Activated CD8-positive, alpha-beta memory T cell treated with anti-CD3 and anti-CD28 coated beads, Interleukin-2, amount 50 U/mL, for 1 hour (primary cell): Measurements from ENCODE around the gene CWH43.
"Not testable (repeated sequence)": the region's sequence is repeated elsewhere in the genome, so short reads cannot be mapped to it uniquely, and the experiment has no call there.

ENCODE experiments used
- DNase-seq: peaks from one replicate; pipeline ENCODE4 v3.0.0-alpha.2; 2020; ENCODE audit errors: extremely low read depth

The CWH43 gene

GRCh38 chr4:49097071-49097470 lies 111.0 kb downstream of the CWH43 start:
- DNase-seq = not testable (repeated sequence)

GRCh38 chr4:49097505-49097904 lies 111.4 kb downstream of the CWH43 start:
- DNase-seq = not testable (repeated sequence)

GRCh38 chr4:49098034-49098759 lies 112.1 kb downstream of the CWH43 start:
- not testable (repeated sequence) for DNase-seq

GRCh38 chr4:49099831-49100444 lies 113.9 kb downstream of the CWH43 start:
- DNase-seq = not testable (repeated sequence)

- not testable (repeated sequence) for DNase-seq
These were observed 116.3 kb downstream of the CWH43 start for GRCh38 chr4:49102344-49102898.

GRCh38 chr4:49103436-49104136 lies 117.5 kb downstream of the CWH43 start:
- not testable (repeated sequence) for DNase-seq

- DNase-seq = not testable (repeated sequence)
These were observed 118.3 kb downstream of the CWH43 start for GRCh38 chr4:49104231-49104930.

- not testable (repeated sequence) for DNase-seq
These were observed 119.3 kb downstream of the CWH43 start for GRCh38 chr4:49105248-49105904.

GRCh38 chr4:49107262-49107661 lies 121.2 kb downstream of the CWH43 start:
- DNase-seq = not testable (repeated sequence)

- not testable (repeated sequence) for DNase-seq
These were observed 122.3 kb downstream of the CWH43 start for GRCh38 chr4:49108183-49108978.

- not testable (repeated sequence) for DNase-seq
These were observed 123.6 kb downstream of the CWH43 start for GRCh38 chr4:49109567-49110166.

- not testable (repeated sequence) for DNase-seq
These were observed 124.5 kb downstream of the CWH43 start for GRCh38 chr4:49110579-49110978.
